ENCODE results near the gene ZAR1L.

The ZAR1L gene

DNA sequence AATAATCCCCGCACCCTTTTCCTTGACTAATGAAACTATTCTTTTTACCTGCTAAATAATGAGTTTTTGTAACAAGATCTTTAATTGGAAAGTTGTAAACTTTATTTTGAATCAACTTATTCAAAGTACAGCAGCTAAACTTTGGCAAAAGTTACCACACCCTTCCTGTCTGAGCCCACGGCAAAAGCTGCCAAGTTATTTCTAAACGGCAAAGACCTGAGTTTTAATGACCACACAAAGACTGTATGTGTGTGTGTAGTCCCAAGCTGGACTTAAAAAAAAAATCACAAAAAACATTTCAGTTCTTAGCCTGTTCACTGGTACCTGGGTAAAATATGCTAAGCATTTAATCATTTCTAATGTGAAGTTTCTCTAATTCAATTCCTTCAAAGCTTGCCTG lies 60.7 kb downstream of the ZAR1L start:
- H3K4me1 Mint-ChIP-seq = no peaks in the 10 kb centered on the region
- no peak overlapping the region for H3K4me3 Mint-ChIP-seq
- no peaks in the 10 kb centered on the region for H3K27me3 Mint-ChIP-seq
- H3K27ac Mint-ChIP-seq = no peak overlapping the region
- no peak for ATAC-seq
- no peaks in the 10 kb centered on the region for H3K9me3 Mint-ChIP-seq
- H3K36me3 Mint-ChIP-seq = no peaks in the 10 kb centered on the region

DNA sequence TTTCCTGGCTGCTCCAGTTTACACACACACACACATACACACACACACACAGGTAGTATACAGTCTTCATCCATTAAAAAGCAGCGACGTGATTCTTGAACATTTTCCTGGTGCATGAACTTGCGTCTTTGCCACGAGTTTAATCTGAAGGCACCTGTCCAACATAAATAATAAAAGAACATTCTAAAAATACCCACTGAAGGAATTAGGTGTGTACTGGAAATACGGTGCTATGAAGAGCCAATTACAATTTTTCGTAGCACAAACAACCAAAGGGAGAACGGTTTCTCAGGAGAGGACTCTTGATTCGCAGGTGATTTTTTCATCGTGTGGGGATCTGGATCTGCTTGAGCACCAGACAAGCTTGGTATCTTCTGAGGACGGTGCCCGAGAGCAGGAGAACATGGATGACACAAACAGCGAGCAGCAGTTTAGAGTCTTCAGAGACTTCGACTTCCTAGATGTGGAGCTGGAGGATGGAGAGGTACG lies 61.2 kb downstream of the ZAR1L start:
- no peak overlapping the region for H3K4me3 Mint-ChIP-seq
- no peaks in the 10 kb centered on the region for H3K9me3 Mint-ChIP-seq
- H3K27me3 Mint-ChIP-seq = no peaks in the 10 kb centered on the region
- no peak for ATAC-seq
- H3K27ac Mint-ChIP-seq = no peak overlapping the region
- no peaks in the 10 kb centered on the region for H3K4me1 Mint-ChIP-seq
- no peaks in the 10 kb centered on the region for H3K36me3 Mint-ChIP-seq
